Measurements from ENCODE around the gene ELOF1.
A peak's percentile ranks its signal among the peaks of the same experiment; 100 is the strongest.
"Not testable (repeated sequence)": the region's sequence is repeated elsewhere in the genome, so short reads cannot be mapped to it uniquely, and the experiment has no call there.

The ELOF1 gene

GRCh38 chr19:11558881-11559828 is at the start of gene ELOF1:
Gene ELOF1, minus strand, starts transcription at chr19:11559230. Its CDS starts 4,883 bp downstream, at chr19:11554347.
- DNase-seq (ENCODE audit: low spot score): peak; percentile 98

- no peak for DNase-seq (ENCODE audit: low spot score)
Measured at GRCh38 chr19:11606484-11606883, 47.5 kb upstream of the ELOF1 start.

- not testable (repeated sequence) for DNase-seq (ENCODE audit: low spot score)
Measured at GRCh38 chr19:11599704-11600103, 40.7 kb upstream of the ELOF1 start.

- no peak for DNase-seq (ENCODE audit: low spot score)
Measured at GRCh38 chr19:11598746-11599145, 39.7 kb upstream of the ELOF1 start.

- no peak for DNase-seq (ENCODE audit: low spot score)
Measured at GRCh38 chr19:11598103-11598483, 39.1 kb upstream of the ELOF1 start.

- peak; percentile 99 for DNase-seq (ENCODE audit: low spot score)
Measured at GRCh38 chr19:11597202-11598102, 38.4 kb upstream of the ELOF1 start, which contains the start of gene ZNF627. Gene ZNF627, plus strand, starts transcription at chr19:11597483. Its CDS starts 145 bp downstream, at chr19:11597628.

- no peak for DNase-seq (ENCODE audit: low spot score)
Measured at GRCh38 chr19:11596156-11596555, 37.1 kb upstream of the ELOF1 start.

GRCh38 chr19:11594084-11594483 is 35.1 kb upstream of the ELOF1 start:
- DNase-seq (ENCODE audit: low spot score): no peak

GRCh38 chr19:11587975-11588631 is 29.1 kb upstream of the ELOF1 start:
- no peak for DNase-seq (ENCODE audit: low spot score)

- DNase-seq (ENCODE audit: low spot score): peak; percentile 72
Measured at GRCh38 chr19:11587302-11587974, 28.4 kb upstream of the ELOF1 start.

- no peak for DNase-seq (ENCODE audit: low spot score)
Measured at GRCh38 chr19:11586331-11586730, 27.3 kb upstream of the ELOF1 start.

- DNase-seq (ENCODE audit: low spot score): no peak
Measured at GRCh38 chr19:11581740-11582139, 22.7 kb upstream of the ELOF1 start.

GRCh38 chr19:11580116-11580515 is 21.1 kb upstream of the ELOF1 start:
- no peak for DNase-seq (ENCODE audit: low spot score)

- DNase-seq (ENCODE audit: low spot score): no peak
Measured at GRCh38 chr19:11578258-11579142, 19.5 kb upstream of the ELOF1 start.

GRCh38 chr19:11577451-11578257 is 18.6 kb upstream of the ELOF1 start, which contains the start of gene ACP5:
Gene ACP5, minus strand, starts transcription at chr19:11577645. Its CDS starts 328 bp downstream, at chr19:11577317.
- DNase-seq (ENCODE audit: low spot score): no peak

GRCh38 chr19:11576227-11576626 is 17.2 kb upstream of the ELOF1 start:
- DNase-seq (ENCODE audit: low spot score): no peak

- DNase-seq (ENCODE audit: low spot score): no peak
Measured at GRCh38 chr19:11574689-11575088, 15.7 kb upstream of the ELOF1 start.

GRCh38 chr19:11573763-11574162 is 14.7 kb upstream of the ELOF1 start:
- not testable (repeated sequence) for DNase-seq (ENCODE audit: low spot score)

GRCh38 chr19:11573354-11573753 is 14.3 kb upstream of the ELOF1 start:
- not testable (repeated sequence) for DNase-seq (ENCODE audit: low spot score)
